Measurements from ENCODE around the gene BSN.

DNA sequence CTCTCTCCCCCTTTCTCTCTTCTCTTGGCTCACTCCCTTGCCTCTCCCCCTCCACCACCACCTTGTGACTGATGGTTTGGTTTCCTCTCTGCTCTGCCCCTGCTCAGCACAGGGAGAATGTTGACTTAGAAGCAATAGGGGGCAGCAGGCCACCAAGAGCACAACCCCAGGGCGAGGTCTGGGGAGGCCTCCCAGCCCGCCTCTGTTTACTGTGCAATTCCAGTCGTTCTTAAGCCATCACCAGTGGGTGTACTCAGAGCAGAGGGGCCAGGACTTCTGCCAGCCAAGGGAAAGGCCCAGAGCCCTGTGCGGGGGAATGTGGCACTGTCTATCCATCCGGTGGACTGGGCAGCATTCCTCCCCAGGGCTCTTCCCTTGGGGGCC lies 114.1 kb downstream of the BSN start:
- no peak for TF ChIP-seq EGR1 (IDR thresholded peaks at IDR 0.05)
- peak; percentile 28; the same call in 1 of the 2 replicates for TF ChIP-seq RAD21 (IDR thresholded peaks at IDR 0.05; ENCODE audit: low read depth)
